Epithelial cell of alveolus of lung (primary cell): Measurements from ENCODE around the gene WASF3. TPM values are rescaled to one million over a fixed set of nuclear protein-coding genes. Genes with fewer than 3 reads are reported as not detected.

Source experiments
- total RNA-seq: library from RNA; depleted of rRNA; stranded (reverse); fragments of >200 nt; gene quantifications from 2 replicates; pipeline ENCODE4 v1.2.1, GENCODE V29; 2015

Gene WASF3
- 6.1 and 14.6 TPM in 2 replicates for total RNA-seq

DNA sequence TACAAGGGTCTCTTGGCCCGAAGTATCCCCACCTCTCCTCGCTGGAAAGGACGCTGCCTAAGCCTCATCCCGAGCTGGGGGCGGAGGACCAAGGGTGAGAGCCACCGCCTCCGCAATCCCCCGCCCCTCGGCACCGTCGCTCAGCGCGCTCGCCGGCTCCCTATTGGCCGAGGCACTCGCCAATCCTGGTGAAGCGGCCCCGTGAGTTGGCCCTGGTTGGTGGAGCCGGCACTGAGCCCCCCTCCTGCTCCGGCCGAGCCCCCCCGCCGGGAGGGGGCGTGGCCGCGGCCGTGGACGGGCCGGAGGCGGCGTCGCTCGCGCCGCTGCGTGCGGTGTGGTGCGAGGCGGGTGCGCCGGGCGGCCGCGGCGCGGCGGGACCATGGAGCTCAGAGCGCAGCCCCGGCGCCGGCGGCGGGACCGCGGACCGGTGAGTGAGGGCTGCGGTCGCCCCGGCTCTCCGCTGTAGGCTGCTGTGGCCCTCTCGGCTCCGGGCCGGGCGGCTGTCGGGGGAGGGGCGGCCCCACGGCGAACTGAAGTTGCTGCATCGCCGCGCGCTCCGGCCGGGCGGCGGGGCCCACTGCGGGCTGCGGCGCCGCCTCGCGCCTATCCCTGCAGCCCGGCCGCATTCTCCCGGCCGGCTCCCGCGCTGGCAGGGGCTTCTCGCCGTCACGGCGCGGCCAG lies at the start of gene WASF3:
Gene WASF3, plus strand, starts transcription at position 291 of the 681 bp plus-strand sequence. CDS start 84,588 bp downstream, outside the sequence.

Other genes with a start within 250 kb of the WASF3 start
- gene GPR12, start 203.1 kb downstream of the WASF3 start, total RNA-seq = not detected in 2 replicates